CD14-positive monocyte (primary cell): ENCODE results near the gene TMEM175. TPM values are rescaled to one million over a fixed set of nuclear protein-coding genes. Genes with fewer than 3 reads are reported as not detected.
"Not testable (repeated sequence)": the region's sequence is repeated elsewhere in the genome, so short reads cannot be mapped to it uniquely, and the experiment has no call there.

Experiments used
- DNase-seq, 3 donors: peaks; one replicate each; pipeline ENCODE4 v3.0.0-alpha.2; 2011 to 2022
- H2AFZ ChIP-seq: 2 replicates; pipeline ENCODE4 v1.6.0; 2012; ENCODE audit warnings: mild to moderate bottlenecking, low read depth, low read length, inconsistent platforms; ENCODE audit not compliant: insufficient read depth, poor library complexity, severe bottlenecking
- H3K27ac ChIP-seq, 2 donors: 1 replicate in 1 of 2; 2 replicates in 1 of 2; pipeline ENCODE4 v1.5.1; 2012 to 2013; ENCODE audit warnings: low read length in 2 of 2, control low read depth in 1 of 2, inconsistent platforms in 1 of 2, low read depth in 1 of 2, mild to moderate bottlenecking in 1 of 2
- H3K27me3 ChIP-seq, 2 donors: one replicate each; pipeline versions ENCODE4 v1.6.0 to v1.6.1; 2011 to 2013; ENCODE audit warnings: low read length in 2 of 2; ENCODE audit not compliant: control insufficient read depth in 2 of 2, insufficient read depth in 2 of 2
- H3K36me3 ChIP-seq, 2 donors: replicated peaks in 1 of 2; 1 replicate in 1 of 2; 2 replicates in 1 of 2; pipeline versions ENCODE4 v1.5.1 to v1.6.1; 2012 to 2013; ENCODE audit warnings: low read length in 2 of 2, control low read depth in 1 of 2, inconsistent platforms in 1 of 2, mild to moderate bottlenecking in 1 of 2; ENCODE audit not compliant: insufficient read depth in 2 of 2, control insufficient read depth in 1 of 2
- H3K4me1 ChIP-seq, 2 donors: 1 replicate in 1 of 2; 2 replicates in 1 of 2; pipeline versions ENCODE4 v1.5.1 to v1.6.1; 2012 to 2013; ENCODE audit warnings: low read length in 2 of 2, control low read depth in 1 of 2, inconsistent platforms in 1 of 2, mild to moderate bottlenecking in 1 of 2, moderate library complexity in 1 of 2; ENCODE audit not compliant: insufficient read depth in 2 of 2, control insufficient read depth in 1 of 2
- H3K4me2 ChIP-seq: replicated peaks from 2 replicates; pipeline ENCODE3; 2012; ENCODE audit warnings: low read length, moderate library complexity, mild to moderate bottlenecking; ENCODE audit not compliant: poor library complexity, severe bottlenecking; ENCODE audit errors: extremely low read depth
- H3K4me3 ChIP-seq, 3 experiments: fragments of 200-600 bp in 1 of 3; sonication (generic) in 1 of 3; replicated peaks in 1 of 3; 1 replicate in 2 of 3; 2 replicates in 1 of 3; pipeline ENCODE4 v1.5.1; 2011 to 2013; ENCODE audit warnings: low read length in 3 of 3, mild to moderate bottlenecking in 3 of 3, control low read depth in 2 of 3, low read depth in 2 of 3, inconsistent platforms in 1 of 3, moderate library complexity in 1 of 3
- H3K79me2 ChIP-seq: 2 replicates; pipeline ENCODE4 v1.6.0; 2012; ENCODE audit warnings: mild to moderate bottlenecking, control low read depth, inconsistent platforms, low read length, moderate library complexity; ENCODE audit not compliant: insufficient read depth
- H3K9ac ChIP-seq: 2 replicates; pipeline ENCODE4 v1.6.0; 2017; ENCODE audit warnings: low read length, mild to moderate bottlenecking; ENCODE audit not compliant: insufficient read depth, poor library complexity, severe bottlenecking
- H3K9me3 ChIP-seq, 2 donors: replicated peaks in 1 of 2; 1 replicate in 1 of 2; 2 replicates in 1 of 2; pipeline versions ENCODE4 v1.5.1 to v1.6.1; 2012 to 2013; ENCODE audit warnings: low read length in 2 of 2, control low read depth in 1 of 2; ENCODE audit not compliant: control insufficient read depth in 1 of 2, insufficient read depth in 1 of 2
- H4K20me1 ChIP-seq: 2 replicates; pipeline ENCODE4 v1.6.0; 2012; ENCODE audit warnings: mild to moderate bottlenecking, low read length, control low read depth, moderate library complexity; ENCODE audit not compliant: insufficient read depth
- H3K27ac Mint-ChIP-seq, 7 donors: one replicate each; pipeline ENCODE4 v1.8.0; 2020; ENCODE audit warnings: mild to moderate bottlenecking in 7 of 7, mixed read lengths in 7 of 7, moderate library complexity in 6 of 7, inconsistent platforms in 2 of 7
- H3K27me3 Mint-ChIP-seq, 3 donors: one replicate each; pipeline ENCODE4 v1.8.0; 2021 to 2022; ENCODE audit warnings: low read depth in 3 of 3, mild to moderate bottlenecking in 3 of 3, mixed read lengths in 3 of 3, moderate library complexity in 3 of 3, inconsistent platforms in 1 of 3
- H3K36me3 Mint-ChIP-seq, 2 donors: one replicate each; pipeline ENCODE4 v1.8.0; 2020; ENCODE audit warnings: mixed read lengths in 2 of 2, inconsistent platforms in 1 of 2, mild to moderate bottlenecking in 1 of 2
- H3K4me1 Mint-ChIP-seq: one replicate; pipeline ENCODE4 v1.8.0; 2020; ENCODE audit warnings: mild to moderate bottlenecking, mixed read lengths
- H3K4me3 Mint-ChIP-seq, 2 donors: one replicate each; pipeline ENCODE4 v1.8.0; 2020; ENCODE audit warnings: mild to moderate bottlenecking in 2 of 2, mixed read lengths in 2 of 2, moderate library complexity in 1 of 2
- H3K9me3 Mint-ChIP-seq, 7 donors: one replicate each; pipeline ENCODE4 v1.8.0; 2020 to 2022; ENCODE audit warnings: mixed read lengths in 7 of 7, mild to moderate bottlenecking in 6 of 7, moderate library complexity in 6 of 7, inconsistent platforms in 2 of 7
- WGBS: methylation state at CpG from one replicate; pipeline ENCODE4 v1.1.5; 2013; ENCODE audit warnings: missing lambda C conversion rate; ENCODE audit not compliant: insufficient coverage; 5-methylcytosine and 5-hydroxymethylcytosine counted together
- intact Hi-C, 2 donors: fragments of 100-400 bp; cut with micrococcal nuclease; formaldehyde crosslinking; loops; one replicate each; pipeline versions ENCODE4 v1.15.0 to v1.15.1; 2023
- polyA plus RNA-seq, 3 donors: library from polyadenylated mRNA; depleted of rRNA in 1 of 3; unstranded in 2 of 3; stranded (reverse) in 1 of 3; fragments of 300-500 nt in 2 of 3; fragments of >200 nt in 1 of 3; fragmentation: Illumina TruSeq in 2 of 3; gene quantifications; 1 replicate in 2 of 3; 2 replicates in 1 of 3; pipeline ENCODE4 v1.2.3, GENCODE V29; 2012 to 2021
- TF ChIP-seq, protein P1 (sequence below): fragments of 200-600 bp; IDR thresholded peaks from one replicate; pipeline ENCODE4 v1.8.0; 2022; ENCODE audit warnings: antibody characterized with exemption, mild to moderate bottlenecking

TMEM175 gene
- polyA plus RNA-seq, 3 donors: 18.9 to 216 (median 20.7) TPM

- H2AFZ ChIP-seq: no peak overlapping the region
- H3K27ac ChIP-seq: no peak overlapping the region
- TF ChIP-seq, protein P1, sequence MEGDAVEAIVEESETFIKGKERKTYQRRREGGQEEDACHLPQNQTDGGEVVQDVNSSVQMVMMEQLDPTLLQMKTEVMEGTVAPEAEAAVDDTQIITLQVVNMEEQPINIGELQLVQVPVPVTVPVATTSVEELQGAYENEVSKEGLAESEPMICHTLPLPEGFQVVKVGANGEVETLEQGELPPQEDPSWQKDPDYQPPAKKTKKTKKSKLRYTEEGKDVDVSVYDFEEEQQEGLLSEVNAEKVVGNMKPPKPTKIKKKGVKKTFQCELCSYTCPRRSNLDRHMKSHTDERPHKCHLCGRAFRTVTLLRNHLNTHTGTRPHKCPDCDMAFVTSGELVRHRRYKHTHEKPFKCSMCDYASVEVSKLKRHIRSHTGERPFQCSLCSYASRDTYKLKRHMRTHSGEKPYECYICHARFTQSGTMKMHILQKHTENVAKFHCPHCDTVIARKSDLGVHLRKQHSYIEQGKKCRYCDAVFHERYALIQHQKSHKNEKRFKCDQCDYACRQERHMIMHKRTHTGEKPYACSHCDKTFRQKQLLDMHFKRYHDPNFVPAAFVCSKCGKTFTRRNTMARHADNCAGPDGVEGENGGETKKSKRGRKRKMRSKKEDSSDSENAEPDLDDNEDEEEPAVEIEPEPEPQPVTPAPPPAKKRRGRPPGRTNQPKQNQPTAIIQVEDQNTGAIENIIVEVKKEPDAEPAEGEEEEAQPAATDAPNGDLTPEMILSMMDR: no peak
- peaks cover 30% of the 10 kb centered on the region for H4K20me1 ChIP-seq
- peaks cover 18% of the 10 kb centered on the region for H3K79me2 ChIP-seq
- DNase-seq: no peak
- H3K27me3 ChIP-seq: peaks cover 0 to 8% of the 10 kb centered on the region in 2 donors
- Mint-ChIP-seq H3K9me3 (peaks cover 0 to 5% (median 4%) of the 10 kb centered on the region in 7 donors), H3K36me3 (peaks cover 7% of the 10 kb centered on the region in 2 donors), H3K4me3 (no peak overlapping the region), H3K27me3 (peaks cover 2 to 15% (median 3%) of the 10 kb centered on the region in 3 donors), H3K4me1 (peaks cover 24% of the 10 kb centered on the region), H3K27ac (peak overlapping the region in 1 of 7 donors; percentile 58)
- 97% methylated on average over 4 of the region's 9 CpGs for WGBS
- no peak overlapping the region for H3K4me2 ChIP-seq
- H3K4me3 ChIP-seq: no peak overlapping the region
- peaks cover 0 to 5% of the 10 kb centered on the region in 2 donors for H3K36me3 ChIP-seq
- no peak overlapping the region for H3K9ac ChIP-seq
- intact Hi-C loops: loop anchor here in 1 of 2 donors (5.0 to 10.0 kb wide), 3 partner anchors 33 to 190 kb away; no protein-coding TSS in a partner anchor
- peaks cover 43 to 56% of the 10 kb centered on the region in 2 donors for H3K4me1 ChIP-seq
- no peaks in the 10 kb centered on the region for H3K9me3 ChIP-seq
Measured at GRCh38 chr4:974668-975067, 42.4 kb downstream of the TMEM175 start.

GRCh38 chr4:976016-976415 is 43.8 kb downstream of the TMEM175 start:
- Histone ChIP-seq H4K20me1 (peaks cover 20% of the 10 kb centered on the region), H3K79me2 (peaks cover 16% of the 10 kb centered on the region), H3K4me1 (peaks cover 43 to 54% of the 10 kb centered on the region in 2 donors)
- Mint-ChIP-seq H3K4me1 (peaks cover 23% of the 10 kb centered on the region), H3K27me3 (peaks cover 2 to 15% (median 2%) of the 10 kb centered on the region in 3 donors)
- not testable (repeated sequence) for H3K4me2 ChIP-seq, H3K36me3 ChIP-seq, H2AFZ ChIP-seq, H3K4me3 Mint-ChIP-seq, DNase-seq, H3K9me3 ChIP-seq, H3K4me3 ChIP-seq, H3K36me3 Mint-ChIP-seq, H3K27ac Mint-ChIP-seq, H3K27me3 ChIP-seq, H3K9me3 Mint-ChIP-seq, H3K27ac ChIP-seq, H3K9ac ChIP-seq
- WGBS: no CpG with 5 or more reads among the region's 25 CpGs
- intact Hi-C loops: loop anchor here in 1 of 2 donors (10.0 kb wide), 1 partner anchor 191 kb away; no protein-coding TSS in a partner anchor
